CD4-positive, alpha-beta T cell treated with Interleukin-21 for 1 hour (primary cell): Measurements from ENCODE around the gene NSMF.

Experiments
- DNase-seq: peaks from one replicate; pipeline ENCODE4 v3.0.0-alpha.2; 2020

NSMF gene

DNA sequence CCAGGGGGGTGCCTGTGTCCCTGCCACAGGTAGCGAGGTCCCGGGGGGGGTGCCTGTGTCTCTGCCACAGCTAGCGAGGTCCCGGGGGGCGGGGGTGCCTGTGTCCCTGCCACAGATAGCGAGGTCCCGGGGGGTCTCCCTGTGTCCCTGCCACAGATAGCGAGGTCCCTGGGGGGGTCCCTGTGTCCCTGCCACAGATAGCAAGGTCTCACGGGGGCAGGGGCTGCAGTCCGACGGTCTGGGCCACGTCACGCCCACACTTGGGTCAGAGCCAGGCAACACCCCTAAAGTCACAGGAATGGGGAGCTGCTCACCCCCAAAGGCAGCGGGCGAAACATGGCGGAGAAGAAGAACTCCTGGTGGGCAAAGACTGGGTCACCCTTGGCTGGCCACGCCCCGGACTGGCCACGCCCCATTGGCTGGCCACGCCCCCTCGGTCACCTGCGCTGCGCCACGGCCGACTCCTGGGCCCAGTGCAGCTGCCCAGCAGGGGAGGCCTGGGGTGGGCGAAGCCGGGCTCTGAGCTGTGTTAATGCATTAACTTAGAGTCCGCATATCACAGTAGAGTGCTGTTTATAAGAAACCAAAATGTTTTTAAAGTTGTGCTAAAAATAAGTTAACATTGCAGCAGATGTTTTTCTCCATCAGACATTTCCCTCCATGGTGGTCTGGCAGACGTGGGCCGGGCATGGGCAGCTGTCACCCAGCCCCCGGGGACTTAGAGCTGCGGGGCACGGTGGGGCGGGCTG, 29.0 kb downstream of the NSMF start:
- DNase-seq, result no peak

DNA sequence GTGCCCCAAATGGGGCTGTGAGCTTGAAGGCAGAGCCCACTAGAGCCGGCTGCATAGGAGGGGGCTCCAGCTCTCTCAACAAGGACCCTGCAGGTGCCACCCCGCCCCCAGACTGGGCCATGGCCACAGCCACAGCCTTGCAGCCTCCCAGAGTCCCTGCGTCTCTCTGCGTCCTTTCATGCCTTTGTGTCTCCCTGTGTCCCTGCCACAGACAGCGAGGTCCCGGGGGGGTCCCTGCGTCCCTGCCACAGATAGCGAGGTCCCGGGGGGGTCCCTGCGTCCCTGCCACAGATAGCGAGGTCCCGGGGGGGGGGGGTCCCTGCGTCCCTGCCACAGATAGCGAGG, 29.6 kb downstream of the NSMF start:
- DNase-seq, result no peak

- DNase-seq, result no peak
Measured at GRCh38 chr9:137428841-137429545, 30.1 kb downstream of the NSMF start.

GRCh38 chr9:137428311-137428630, 30.9 kb downstream of the NSMF start:
- no peak for DNase-seq

- no peak for DNase-seq
Measured at GRCh38 chr9:137427454-137428310, 31.5 kb downstream of the NSMF start.

GRCh38 chr9:137426018-137426681, 33.0 kb downstream of the NSMF start:
- DNase-seq, result no peak

- DNase-seq, result no peak
Measured at GRCh38 chr9:137423514-137424291, 35.4 kb downstream of the NSMF start.

DNA sequence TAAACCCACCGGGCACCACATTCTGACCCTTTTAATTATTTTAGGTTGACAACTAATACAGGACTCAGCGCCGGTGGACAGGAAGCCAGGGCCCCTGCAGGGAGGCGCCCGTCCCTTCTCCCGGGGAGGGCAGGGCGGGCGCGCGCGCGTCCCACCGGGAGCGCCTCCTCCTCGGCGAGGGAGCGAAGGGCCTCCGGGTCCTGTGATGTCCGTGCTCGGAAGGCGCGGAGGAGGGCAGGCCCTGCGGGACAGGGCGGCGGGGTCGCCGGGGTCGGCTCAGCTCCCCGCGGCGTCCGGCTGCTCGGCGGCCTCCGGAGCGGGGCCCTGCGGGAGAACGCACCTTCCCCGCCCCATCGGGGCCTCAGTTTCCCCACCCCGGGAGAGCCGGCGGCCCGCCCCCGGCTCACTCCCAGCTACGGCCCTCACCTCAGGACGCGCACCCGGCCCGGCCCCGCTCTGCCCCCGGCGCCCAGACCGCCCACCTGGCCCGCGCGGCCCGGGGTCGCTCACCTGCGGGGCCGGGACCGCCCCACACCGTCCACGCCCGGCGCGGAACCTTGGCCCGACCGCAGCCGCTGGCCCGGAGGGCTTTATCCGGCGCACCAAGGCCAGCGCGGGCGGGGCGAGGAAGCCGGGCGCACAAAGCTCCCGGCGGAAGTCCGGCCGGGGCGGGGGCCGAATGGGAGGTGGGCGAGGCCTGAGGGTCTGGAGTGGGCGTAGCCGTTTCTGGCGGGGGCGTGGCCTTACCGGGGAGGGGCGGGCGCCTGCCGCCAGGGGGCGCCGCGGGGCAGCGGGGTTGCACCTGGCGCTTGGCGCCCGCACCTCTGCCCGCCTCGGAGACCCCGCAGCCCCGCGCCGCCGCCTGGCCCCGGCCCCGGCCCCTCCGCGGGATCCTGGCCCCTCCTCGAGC, 36.3 kb downstream of the NSMF start, which contains the start of the genes EXD3 and NOXA1:
Gene EXD3, minus strand, starts transcription at position 559 of the 910 bp plus-strand sequence. CDS start 27,805 bp downstream, outside the sequence.
Gene NOXA1, plus strand, starts transcription at position 790 of the 910 bp plus-strand sequence. CDS start 137 bp downstream, outside the sequence.
- peak; percentile 94 for DNase-seq

GRCh38 chr9:137421838-137422603, 37.1 kb downstream of the NSMF start:
- DNase-seq, result no peak

GRCh38 chr9:137417161-137418021, 41.7 kb downstream of the NSMF start:
- peak; percentile 16 for DNase-seq

GRCh38 chr9:137416563-137417151, 42.5 kb downstream of the NSMF start:
- no peak for DNase-seq

DNA sequence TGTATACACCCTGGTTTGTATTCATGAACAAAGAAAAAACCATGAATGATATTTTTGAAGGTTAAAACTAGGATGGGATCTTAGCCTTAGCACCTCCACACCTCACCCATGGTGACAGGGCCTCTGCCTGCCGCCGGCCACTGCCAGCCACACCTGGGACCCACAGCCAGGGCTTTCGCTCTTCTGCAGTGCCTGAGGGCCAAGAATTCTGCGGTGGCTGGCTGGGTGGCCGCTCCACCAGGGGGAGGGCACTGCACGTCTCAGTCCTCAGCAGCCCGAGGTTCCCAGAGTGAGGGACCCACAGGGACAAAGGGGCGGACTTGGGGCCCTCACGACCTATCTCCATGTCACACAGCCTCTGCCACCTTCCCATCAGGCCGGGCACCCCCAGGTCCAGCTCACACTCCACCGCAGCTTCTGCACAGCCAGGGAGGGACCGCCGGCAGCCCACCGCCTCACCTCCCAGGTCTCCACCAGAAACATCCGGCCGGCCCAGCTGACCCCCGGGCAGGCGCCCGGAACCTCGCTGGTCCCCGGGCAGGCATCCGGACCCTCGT, 43.0 kb downstream of the NSMF start:
- DNase-seq, result no peak

- no peak for DNase-seq
Measured at GRCh38 chr9:137415451-137415850, 43.7 kb downstream of the NSMF start.

GRCh38 chr9:137412431-137412830, 46.7 kb downstream of the NSMF start:
- no peak for DNase-seq

DNA sequence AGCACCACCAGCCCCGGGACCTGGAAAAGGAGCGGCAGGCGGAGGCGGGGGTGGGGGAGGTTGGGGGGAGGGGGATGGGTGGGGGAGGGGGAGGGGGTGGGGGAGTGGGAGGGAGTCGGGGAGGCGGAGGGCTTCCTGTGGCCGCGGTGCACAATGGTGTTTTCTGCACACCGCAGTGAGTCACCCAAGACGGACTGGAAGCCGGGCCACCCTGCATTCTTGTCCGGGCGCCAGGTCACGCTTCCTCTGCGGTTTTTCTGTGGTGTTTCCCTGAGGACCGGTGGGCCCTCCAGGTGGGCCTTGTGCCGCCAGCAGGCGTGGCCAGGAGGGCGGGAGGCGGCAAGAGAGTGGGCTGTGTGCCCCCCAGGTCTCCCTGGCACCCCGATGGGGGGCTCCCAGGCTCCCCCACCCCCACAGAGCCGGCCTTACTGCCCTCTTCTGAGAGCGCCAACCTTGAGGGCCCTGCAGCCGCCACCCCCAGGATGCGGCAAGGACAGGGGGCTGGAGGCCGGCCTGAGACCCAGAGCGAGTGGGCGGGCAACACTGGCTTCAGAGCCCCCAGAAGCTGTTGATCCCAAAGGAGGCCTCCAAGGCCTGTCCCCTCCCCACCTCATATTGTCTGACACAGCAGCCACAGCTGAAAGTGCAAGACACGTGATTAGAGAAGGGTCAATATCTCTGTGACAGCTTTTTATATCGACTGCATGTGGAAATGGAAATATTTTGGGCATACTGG, 47.3 kb downstream of the NSMF start:
- peak; percentile 39 for DNase-seq

DNA sequence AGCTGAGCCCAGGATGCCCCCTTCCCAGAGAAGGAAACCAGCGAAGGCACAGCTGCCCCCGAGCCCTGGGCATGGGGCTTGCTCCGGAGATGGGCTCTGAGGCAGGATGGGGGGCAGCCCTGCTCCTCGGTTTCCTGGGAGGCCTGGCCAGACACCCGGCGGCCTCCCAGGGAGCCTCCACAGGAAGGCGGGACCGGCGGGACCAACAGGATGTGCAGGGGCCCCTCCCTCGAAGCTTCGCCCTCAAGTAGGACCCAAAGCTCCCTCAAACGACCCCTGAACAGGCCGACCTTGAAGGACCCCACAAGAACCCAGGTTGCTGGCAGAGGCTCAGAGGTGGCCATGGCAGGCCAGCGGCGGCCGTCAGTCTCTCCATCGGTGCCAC, 47.9 kb downstream of the NSMF start:
- no peak for DNase-seq

GRCh38 chr9:137410891-137411249, 48.3 kb downstream of the NSMF start:
- no peak for DNase-seq
